HG03565 (cell line): ENCODE results near the gene TADA3.

ENCODE experiments used
- ATAC-seq: cut with Tn5 transposase; IDR thresholded peaks from one replicate; pipeline ENCODE4 v1.9.1; 2021; ENCODE audit warnings: mild to moderate bottlenecking, moderate library complexity; ENCODE audit not compliant: unreplicated experiment

The TADA3 gene

GRCh38 chr3:9810433-9810770 is 18.1 kb upstream of the TADA3 start:
- ATAC-seq: no peak

GRCh38 chr3:9809615-9810432 is 17.6 kb upstream of the TADA3 start, which contains the start of gene TTLL3:
TSS of gene TTLL3 (plus strand) at chr3:9810262. CDS start at chr3:9810662, 400 bp downstream.
- ATAC-seq: no peak

- ATAC-seq: no peak
Observed at GRCh38 chr3:9809239-9809614, 17.0 kb upstream of the TADA3 start.

- peak; percentile 32 for ATAC-seq
Observed at GRCh38 chr3:9808345-9809037, 16.2 kb upstream of the TADA3 start.

GRCh38 chr3:9807981-9808344 is 15.7 kb upstream of the TADA3 start:
- ATAC-seq: no peak

- ATAC-seq: no peak
Observed at GRCh38 chr3:9806688-9807589, 14.7 kb upstream of the TADA3 start.

- ATAC-seq: no peak
Observed at GRCh38 chr3:9806137-9806536, 13.9 kb upstream of the TADA3 start.

- no peak for ATAC-seq
Observed at GRCh38 chr3:9804996-9805395, 12.7 kb upstream of the TADA3 start.

GRCh38 chr3:9803494-9803893 is 11.2 kb upstream of the TADA3 start:
- ATAC-seq: no peak

GRCh38 chr3:9800529-9800928 is 8.3 kb upstream of the TADA3 start:
- ATAC-seq: no peak

- no peak for ATAC-seq
Observed at GRCh38 chr3:9797196-9797945, 5.1 kb upstream of the TADA3 start.

GRCh38 chr3:9795207-9795606 is 2.9 kb upstream of the TADA3 start:
- no peak for ATAC-seq

GRCh38 chr3:9794400-9794799 is 2.1 kb upstream of the TADA3 start:
- no peak for ATAC-seq

- no peak for ATAC-seq
Observed at GRCh38 chr3:9793161-9793781, 998 bp upstream of the TADA3 start.

GRCh38 chr3:9791790-9792404 is 376 bp downstream of the TADA3 start:
- ATAC-seq: no peak

- no peak for ATAC-seq
Observed at GRCh38 chr3:9791127-9791526, 1.1 kb downstream of the TADA3 start.

GRCh38 chr3:9787714-9788113 is 4.6 kb downstream of the TADA3 start:
- no peak for ATAC-seq

- no peak for ATAC-seq
Observed at GRCh38 chr3:9786825-9787669, 5.2 kb downstream of the TADA3 start.

GRCh38 chr3:9786209-9786739 is 6.0 kb downstream of the TADA3 start:
- ATAC-seq: no peak
